SK-N-SH (cell line): ENCODE data around the gene EXOC8. TPM values are rescaled to one million over a fixed set of nuclear protein-coding genes. Genes with fewer than 3 reads are reported as not detected.

Source experiments
- CTCF ChIA-PET: fragments of 300-600, 350-600 bp; formaldehyde crosslinking; extraction: SDS; loops from one replicate; lab custom pipeline; 2021; lab: Yijun Ruan, JAX
- POLR2A ChIA-PET: fragments of 350-600 bp; sonication (Branson Sonifier 250); formaldehyde crosslinking; extraction: SDS; loops from one replicate; lab custom pipeline; 2020; ENCODE audit warnings: antibody characterized with exemption, inconsistent platforms; lab: Yijun Ruan, JAX
- DNase-seq: peaks from one replicate; pipeline ENCODE4 v3.0.0; 2012
- H2AFZ ChIP-seq: fragments of 200-600 bp; sonication (generic); 2 replicates; pipeline ENCODE4 v1.8.1; 2016; ENCODE audit warnings: antibody characterized with exemption, mild to moderate bottlenecking, low read depth
- H3F3A ChIP-seq: fragments of 200-600 bp; sonication (generic); replicated peaks from 2 replicates; pipeline ENCODE3; 2016; ENCODE audit warnings: antibody characterized with exemption, mild to moderate bottlenecking; ENCODE audit not compliant: insufficient read depth
- H3K27ac ChIP-seq, 2 experiments: fragments of 200-500 bp in 1 of 2; fragments of 200-600 bp in 1 of 2; sonication (Bioruptor generic) in 1 of 2; sonication (generic), shearing (Covaris generic) in 1 of 2; 2 replicates each; pipeline versions ENCODE4 v1.5.1 to v1.6.1; 2014 to 2016; ENCODE audit warnings: low read depth in 2 of 2, inconsistent platforms in 1 of 2, low read length in 1 of 2, mild to moderate bottlenecking in 1 of 2, mixed read lengths in 1 of 2
- H3K27me3 ChIP-seq: fragments of 200-600 bp; sonication (generic), shearing (Covaris generic); 2 replicates; pipeline ENCODE4 v1.6.1; 2016; ENCODE audit warnings: mixed run types; ENCODE audit not compliant: insufficient read depth
- H3K36me3 ChIP-seq, 2 experiments: fragments of 200-500 bp in 1 of 2; fragments of 200-600 bp in 1 of 2; sonication (Bioruptor generic) in 1 of 2; sonication (generic) in 1 of 2; replicated peaks in 1 of 2; 2 replicates each; pipeline versions ENCODE3 to v1.5.1; 2014 to 2016; ENCODE audit warnings: low read length in 1 of 2, mild to moderate bottlenecking in 1 of 2; ENCODE audit not compliant: insufficient read depth in 2 of 2, control insufficient read depth in 1 of 2
- H3K4me1 ChIP-seq, 2 experiments: fragments of 200-500 bp in 1 of 2; fragments of 200-600 bp in 1 of 2; sonication (Bioruptor generic) in 1 of 2; sonication (generic), shearing (Covaris generic) in 1 of 2; 2 replicates each; pipeline versions ENCODE4 v1.5.1 to v1.6.1; 2014 to 2016; ENCODE audit warnings: low read depth in 1 of 2, low read length in 1 of 2, mixed run types in 1 of 2; ENCODE audit not compliant: insufficient read depth in 2 of 2, control insufficient read depth in 1 of 2
- H3K4me2 ChIP-seq: fragments of 200-600 bp; sonication (generic), shearing (Covaris generic); 2 replicates; pipeline ENCODE4 v1.6.1; 2017; ENCODE audit warnings: mixed run types
- H3K4me3 ChIP-seq, 2 experiments: fragments of 200-500 bp in 1 of 2; fragments of 200-600 bp in 1 of 2; sonication (Bioruptor generic) in 1 of 2; sonication (generic), shearing (Covaris generic) in 1 of 2; 2 replicates each; pipeline versions ENCODE4 v1.5.1 to v1.8.1; 2014 to 2016; ENCODE audit warnings: low read depth in 2 of 2, inconsistent platforms in 1 of 2, low read length in 1 of 2, mild to moderate bottlenecking in 1 of 2, mixed read lengths in 1 of 2, moderate library complexity in 1 of 2
- H3K79me2 ChIP-seq: fragments of 200-600 bp; sonication (generic); 2 replicates; pipeline ENCODE4 v1.8.1; 2017; ENCODE audit warnings: mild to moderate bottlenecking; ENCODE audit not compliant: insufficient read depth
- H3K9ac ChIP-seq: fragments of 200-600 bp; sonication (generic); 2 replicates; pipeline ENCODE4 v1.6.1; 2017; ENCODE audit warnings: mixed run types
- H3K9me2 ChIP-seq: fragments of 200-600 bp; sonication (generic); 2 replicates; pipeline ENCODE4 v1.6.1; 2017; ENCODE audit warnings: mixed run types
- H3K9me3 ChIP-seq: fragments of 200-600 bp; sonication (generic); 2 replicates; pipeline ENCODE4 v1.6.1; 2017; ENCODE audit warnings: mixed run types, mild to moderate bottlenecking, moderate library complexity
- H4K20me1 ChIP-seq: fragments of 200-600 bp; sonication (generic); 2 replicates; pipeline ENCODE4 v1.6.1; 2017; ENCODE audit warnings: mild to moderate bottlenecking, mixed run types; ENCODE audit not compliant: insufficient read depth
- CHD2 ChIP-seq: fragments of 150-350 bp; IDR thresholded peaks from 2 replicates; pipeline ENCODE4 v1.6.1; 2018; ENCODE audit warnings: low read length; ENCODE audit not compliant: partially characterized antibody
- RCOR1 ChIP-seq: fragments of 150-350 bp; IDR thresholded peaks from 2 replicates; pipeline ENCODE4 v1.6.1; 2017; ENCODE audit warnings: antibody characterized with exemption, low read length
- TAF1 ChIP-seq: IDR thresholded peaks from 2 replicates; pipeline ENCODE4 v1.6.1; 2012; ENCODE audit warnings: low read depth, mild to moderate bottlenecking, low read length, moderate library complexity, borderline replicate concordance
- TEAD4 ChIP-seq: IDR thresholded peaks from 2 replicates; pipeline ENCODE4 v1.4.0; 2012; ENCODE audit warnings: mild to moderate bottlenecking, borderline replicate concordance; ENCODE audit not compliant: insufficient read depth
- YY1 ChIP-seq: IDR thresholded peaks from 2 replicates; pipeline ENCODE4 v1.4.0; 2012; ENCODE audit warnings: low read depth, mild to moderate bottlenecking
- WGBS: methylation state at CpG from one replicate; pipeline ENCODE4 v1.1.6; 2017; ENCODE audit warnings: low lambda C conversion rate; 5-methylcytosine and 5-hydroxymethylcytosine counted together
- polyA plus RNA-seq, 3 experiments: library from polyadenylated mRNA; depleted of rRNA; stranded (reverse); fragments of >200 nt; gene quantifications; 2 replicates each; pipeline ENCODE4 v1.2.3, GENCODE V29; 2012
- TF ChIP-seq, protein P1 (sequence below): IDR thresholded peaks from 2 replicates; pipeline ENCODE4 v1.6.1; 2012; ENCODE audit warnings: mild to moderate bottlenecking, low read depth, low read length, moderate library complexity
- TF ChIP-seq, protein P2 (sequence below): IDR thresholded peaks from 2 replicates; pipeline ENCODE4 v1.4.0; 2012; ENCODE audit warnings: low read depth
- TF ChIP-seq, protein P3 (sequence below): IDR thresholded peaks from 2 replicates; pipeline ENCODE4 v1.4.0; 2012; ENCODE audit warnings: low read depth, borderline replicate concordance
- TF ChIP-seq, protein P4 (sequence below): fragments of 150-350 bp; IDR thresholded peaks from 2 replicates; pipeline ENCODE4 v1.6.1; 2016; ENCODE audit warnings: mild to moderate bottlenecking, low read depth, low read length
- TF ChIP-seq, protein P5 (sequence below): IDR thresholded peaks from 2 replicates; pipeline ENCODE4; 2012

The EXOC8 gene
- polyA plus RNA-seq, 1 of the 3 experiments (the other 2 are of a cell fraction): 2.1 TPM

DNA sequence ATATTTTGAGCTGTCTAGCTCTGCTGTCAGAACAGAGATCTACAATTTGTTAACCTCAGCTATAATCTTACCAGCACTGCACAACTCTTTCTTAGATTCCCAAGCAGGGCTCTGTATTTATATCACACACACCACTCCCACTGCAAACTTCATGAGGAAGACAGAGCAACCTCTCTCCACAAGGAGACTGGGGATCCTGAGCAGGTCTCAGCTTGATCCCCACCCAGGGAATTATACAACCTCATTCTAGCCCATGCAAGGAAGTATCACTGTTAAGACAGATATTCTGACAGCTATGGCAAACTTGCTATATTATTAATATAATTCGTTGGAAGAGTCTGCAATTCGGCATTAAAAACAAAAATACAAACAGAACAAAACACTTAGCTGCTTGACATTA lies 44.1 kb upstream of the EXOC8 start:
- Histone ChIP-seq H3K27me3 (no peaks in the 10 kb centered on the region), H3K9me2 (no peaks in the 10 kb centered on the region), H4K20me1 (peaks cover 18% of the 10 kb centered on the region; the same call in 1 of the 2 replicates), H3K9ac (no peak overlapping the region), H3K79me2 (peaks cover 99% of the 10 kb centered on the region), H3K36me3 (no peaks in the 10 kb centered on the region), H3K4me1 (peaks cover 0 to 5% of the 10 kb centered on the region in 2 experiments; a peak in 2 of 4 replicates), H3K27ac (no peak overlapping the region), H3K9me3 (no peaks in the 10 kb centered on the region), H3F3A (no peaks in the 10 kb centered on the region), H2AFZ (no peak overlapping the region), H3K4me3 (no peak overlapping the region), H3K4me2 (no peak overlapping the region)
- POLR2A ChIA-PET: no interaction called here
- WGBS: 92% methylated on average over 2 of the region's 2 CpGs
- CTCF ChIA-PET: interaction anchor here (1.2 to 2.5 kb wide), 3 partner anchors 15 to 35 kb away, joined by 4 to 7 read pairs (median 6); no protein-coding TSS in a partner anchor
- TF ChIP-seq RCOR1 (no peak), CHD2 (no peak), YY1 (no peak), TEAD4 (no peak), TAF1 (no peak)
- TF ChIP-seq, protein P1, sequence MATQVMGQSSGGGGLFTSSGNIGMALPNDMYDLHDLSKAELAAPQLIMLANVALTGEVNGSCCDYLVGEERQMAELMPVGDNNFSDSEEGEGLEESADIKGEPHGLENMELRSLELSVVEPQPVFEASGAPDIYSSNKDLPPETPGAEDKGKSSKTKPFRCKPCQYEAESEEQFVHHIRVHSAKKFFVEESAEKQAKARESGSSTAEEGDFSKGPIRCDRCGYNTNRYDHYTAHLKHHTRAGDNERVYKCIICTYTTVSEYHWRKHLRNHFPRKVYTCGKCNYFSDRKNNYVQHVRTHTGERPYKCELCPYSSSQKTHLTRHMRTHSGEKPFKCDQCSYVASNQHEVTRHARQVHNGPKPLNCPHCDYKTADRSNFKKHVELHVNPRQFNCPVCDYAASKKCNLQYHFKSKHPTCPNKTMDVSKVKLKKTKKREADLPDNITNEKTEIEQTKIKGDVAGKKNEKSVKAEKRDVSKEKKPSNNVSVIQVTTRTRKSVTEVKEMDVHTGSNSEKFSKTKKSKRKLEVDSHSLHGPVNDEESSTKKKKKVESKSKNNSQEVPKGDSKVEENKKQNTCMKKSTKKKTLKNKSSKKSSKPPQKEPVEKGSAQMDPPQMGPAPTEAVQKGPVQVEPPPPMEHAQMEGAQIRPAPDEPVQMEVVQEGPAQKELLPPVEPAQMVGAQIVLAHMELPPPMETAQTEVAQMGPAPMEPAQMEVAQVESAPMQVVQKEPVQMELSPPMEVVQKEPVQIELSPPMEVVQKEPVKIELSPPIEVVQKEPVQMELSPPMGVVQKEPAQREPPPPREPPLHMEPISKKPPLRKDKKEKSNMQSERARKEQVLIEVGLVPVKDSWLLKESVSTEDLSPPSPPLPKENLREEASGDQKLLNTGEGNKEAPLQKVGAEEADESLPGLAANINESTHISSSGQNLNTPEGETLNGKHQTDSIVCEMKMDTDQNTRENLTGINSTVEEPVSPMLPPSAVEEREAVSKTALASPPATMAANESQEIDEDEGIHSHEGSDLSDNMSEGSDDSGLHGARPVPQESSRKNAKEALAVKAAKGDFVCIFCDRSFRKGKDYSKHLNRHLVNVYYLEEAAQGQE: no peak
- TF ChIP-seq, protein P2, sequence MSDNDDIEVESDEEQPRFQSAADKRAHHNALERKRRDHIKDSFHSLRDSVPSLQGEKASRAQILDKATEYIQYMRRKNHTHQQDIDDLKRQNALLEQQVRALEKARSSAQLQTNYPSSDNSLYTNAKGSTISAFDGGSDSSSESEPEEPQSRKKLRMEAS: no peak
- TF ChIP-seq, protein P3, sequence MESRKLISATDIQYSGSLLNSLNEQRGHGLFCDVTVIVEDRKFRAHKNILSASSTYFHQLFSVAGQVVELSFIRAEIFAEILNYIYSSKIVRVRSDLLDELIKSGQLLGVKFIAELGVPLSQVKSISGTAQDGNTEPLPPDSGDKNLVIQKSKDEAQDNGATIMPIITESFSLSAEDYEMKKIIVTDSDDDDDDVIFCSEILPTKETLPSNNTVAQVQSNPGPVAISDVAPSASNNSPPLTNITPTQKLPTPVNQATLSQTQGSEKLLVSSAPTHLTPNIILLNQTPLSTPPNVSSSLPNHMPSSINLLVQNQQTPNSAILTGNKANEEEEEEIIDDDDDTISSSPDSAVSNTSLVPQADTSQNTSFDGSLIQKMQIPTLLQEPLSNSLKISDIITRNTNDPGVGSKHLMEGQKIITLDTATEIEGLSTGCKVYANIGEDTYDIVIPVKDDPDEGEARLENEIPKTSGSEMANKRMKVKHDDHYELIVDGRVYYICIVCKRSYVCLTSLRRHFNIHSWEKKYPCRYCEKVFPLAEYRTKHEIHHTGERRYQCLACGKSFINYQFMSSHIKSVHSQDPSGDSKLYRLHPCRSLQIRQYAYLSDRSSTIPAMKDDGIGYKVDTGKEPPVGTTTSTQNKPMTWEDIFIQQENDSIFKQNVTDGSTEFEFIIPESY: no peak
- TF ChIP-seq, protein P4, sequence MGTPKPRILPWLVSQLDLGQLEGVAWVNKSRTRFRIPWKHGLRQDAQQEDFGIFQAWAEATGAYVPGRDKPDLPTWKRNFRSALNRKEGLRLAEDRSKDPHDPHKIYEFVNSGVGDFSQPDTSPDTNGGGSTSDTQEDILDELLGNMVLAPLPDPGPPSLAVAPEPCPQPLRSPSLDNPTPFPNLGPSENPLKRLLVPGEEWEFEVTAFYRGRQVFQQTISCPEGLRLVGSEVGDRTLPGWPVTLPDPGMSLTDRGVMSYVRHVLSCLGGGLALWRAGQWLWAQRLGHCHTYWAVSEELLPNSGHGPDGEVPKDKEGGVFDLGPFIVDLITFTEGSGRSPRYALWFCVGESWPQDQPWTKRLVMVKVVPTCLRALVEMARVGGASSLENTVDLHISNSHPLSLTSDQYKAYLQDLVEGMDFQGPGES: no peak
- TF ChIP-seq, protein P5, sequence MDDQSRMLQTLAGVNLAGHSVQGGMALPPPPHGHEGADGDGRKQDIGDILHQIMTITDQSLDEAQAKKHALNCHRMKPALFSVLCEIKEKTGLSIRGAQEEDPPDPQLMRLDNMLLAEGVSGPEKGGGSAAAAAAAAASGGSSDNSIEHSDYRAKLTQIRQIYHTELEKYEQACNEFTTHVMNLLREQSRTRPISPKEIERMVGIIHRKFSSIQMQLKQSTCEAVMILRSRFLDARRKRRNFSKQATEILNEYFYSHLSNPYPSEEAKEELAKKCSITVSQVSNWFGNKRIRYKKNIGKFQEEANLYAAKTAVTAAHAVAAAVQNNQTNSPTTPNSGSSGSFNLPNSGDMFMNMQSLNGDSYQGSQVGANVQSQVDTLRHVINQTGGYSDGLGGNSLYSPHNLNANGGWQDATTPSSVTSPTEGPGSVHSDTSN: no peak
- DNase-seq: no peak
